ENCODE data around the gene SELENOF.

- TF ChIP-seq, protein P1, sequence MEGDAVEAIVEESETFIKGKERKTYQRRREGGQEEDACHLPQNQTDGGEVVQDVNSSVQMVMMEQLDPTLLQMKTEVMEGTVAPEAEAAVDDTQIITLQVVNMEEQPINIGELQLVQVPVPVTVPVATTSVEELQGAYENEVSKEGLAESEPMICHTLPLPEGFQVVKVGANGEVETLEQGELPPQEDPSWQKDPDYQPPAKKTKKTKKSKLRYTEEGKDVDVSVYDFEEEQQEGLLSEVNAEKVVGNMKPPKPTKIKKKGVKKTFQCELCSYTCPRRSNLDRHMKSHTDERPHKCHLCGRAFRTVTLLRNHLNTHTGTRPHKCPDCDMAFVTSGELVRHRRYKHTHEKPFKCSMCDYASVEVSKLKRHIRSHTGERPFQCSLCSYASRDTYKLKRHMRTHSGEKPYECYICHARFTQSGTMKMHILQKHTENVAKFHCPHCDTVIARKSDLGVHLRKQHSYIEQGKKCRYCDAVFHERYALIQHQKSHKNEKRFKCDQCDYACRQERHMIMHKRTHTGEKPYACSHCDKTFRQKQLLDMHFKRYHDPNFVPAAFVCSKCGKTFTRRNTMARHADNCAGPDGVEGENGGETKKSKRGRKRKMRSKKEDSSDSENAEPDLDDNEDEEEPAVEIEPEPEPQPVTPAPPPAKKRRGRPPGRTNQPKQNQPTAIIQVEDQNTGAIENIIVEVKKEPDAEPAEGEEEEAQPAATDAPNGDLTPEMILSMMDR (IDR thresholded peaks at IDR 0.05; ENCODE audit: low read depth, low read length): no peak
- no peak for TF ChIP-seq MYC (IDR thresholded peaks at IDR 0.05; ENCODE audit: low read depth, low read length)
Measured at GRCh38 chr1:86868477-86868876, 45.4 kb downstream of the SELENOF start.
